ENCODE data around the gene CCDC196.

Gene CCDC196

GRCh38 chr14:66445936-66446335 is 40.2 kb upstream of the CCDC196 start (continued):
- TF ChIP-seq ZXDB (tag by site-specific recombination; IDR thresholded peaks at IDR 0.05) (no peak), ZNF24 (tag by site-specific recombination; IDR thresholded peaks at IDR 0.05) (no peak)

GRCh38 chr14:66453469-66453868 is 32.7 kb upstream of the CCDC196 start:
- POLR2A ChIA-PET: no interaction called here
- TF ChIP-seq ZNF266 (tag by site-specific recombination; IDR thresholded peaks at IDR 0.05; ENCODE audit: low read depth): no peak
- TF ChIP-seq KLF16 (tag by site-specific recombination; IDR thresholded peaks at IDR 0.05): no peak
- TF ChIP-seq ZSCAN23 (tag by site-specific recombination; IDR thresholded peaks at IDR 0.05): no peak
- TF ChIP-seq ZNF174 (tag by site-specific recombination; IDR thresholded peaks at IDR 0.05): no peak
- TF ChIP-seq ZFHX2 (tag by site-specific recombination; conservative IDR thresholded peaks at IDR 0.05): no peak
- no peak for TF ChIP-seq ZNF639 (tag by site-specific recombination; IDR thresholded peaks at IDR 0.05)
- no peak for TF ChIP-seq ZNF843 (tag by site-specific recombination; IDR thresholded peaks at IDR 0.05)
- Histone ChIP-seq H3K4me3 (ENCODE audit: low read depth, low read length) (no peak overlapping the region), H3K4me1 (ENCODE audit: control insufficient read depth, insufficient read depth, low read length) (no peaks in the 10 kb centered on the region), H3K9me3 (ENCODE audit: control insufficient read depth, insufficient read depth, low read depth, low read length) (no peaks in the 10 kb centered on the region), H3K36me3 (ENCODE audit: control insufficient read depth in 2 of 2, insufficient read depth in 1 of 2, low read length in 2 of 2) (no peaks in the 10 kb centered on the region), H3K27ac (ENCODE audit: extremely low read depth, low read depth, low read length) (no peak overlapping the region)
- CTCF ChIA-PET: no interaction called here

GRCh38 chr14:66459603-66460002 is 26.6 kb upstream of the CCDC196 start:
- no peaks in the 10 kb centered on the region for H3K36me3 ChIP-seq (ENCODE audit: control insufficient read depth in 2 of 2, insufficient read depth in 1 of 2, low read length in 2 of 2)
- CTCF ChIA-PET: interaction anchor here (0.7 kb wide), 1 partner anchor 90 kb away, joined by 3 read pairs; no protein-coding TSS in a partner anchor
- POLR2A ChIA-PET: no interaction called here
- TF ChIP-seq ZNF837 (tag by site-specific recombination; IDR thresholded peaks at IDR 0.05): no peak
- TF ChIP-seq ZSCAN5A (tag by site-specific recombination; IDR thresholded peaks at IDR 0.05): no peak
- no peak for TF ChIP-seq ZNF513 (tag by site-specific recombination; IDR thresholded peaks at IDR 0.05)
- no peak for TF ChIP-seq ZBTB10 (tag by site-specific recombination; IDR thresholded peaks at IDR 0.05)
- no peak for TF ChIP-seq SALL2 (tag by site-specific recombination; IDR thresholded peaks at IDR 0.05; ENCODE audit: borderline replicate concordance)
- TF ChIP-seq ZXDB (tag by site-specific recombination; IDR thresholded peaks at IDR 0.05): no peak
- no peak for TF ChIP-seq ZFP69B (tag by site-specific recombination; IDR thresholded peaks at IDR 0.05)
- no peak for TF ChIP-seq GFI1B (tag by site-specific recombination; IDR thresholded peaks at IDR 0.05)
- TF ChIP-seq WT1 (tag by site-specific recombination; IDR thresholded peaks at IDR 0.05): no peak
- TF ChIP-seq ZNF23 (tag by site-specific recombination; IDR thresholded peaks at IDR 0.05; ENCODE audit: borderline replicate concordance): no peak
- no peak for TF ChIP-seq ZNF121 (tag by site-specific recombination; IDR thresholded peaks at IDR 0.05)
- H3K4me3 ChIP-seq (ENCODE audit: low read depth, low read length): no peak overlapping the region
- H3K4me1 ChIP-seq (ENCODE audit: control insufficient read depth, insufficient read depth, low read length): no peaks in the 10 kb centered on the region
- H3K9me3 ChIP-seq (ENCODE audit: control insufficient read depth, insufficient read depth, low read depth, low read length): no peaks in the 10 kb centered on the region
- H3K27ac ChIP-seq (ENCODE audit: extremely low read depth, low read depth, low read length): no peak overlapping the region
